ENCODE data around the gene ADARB2.

- TF ChIP-seq CTCF (IDR thresholded peaks at IDR 0.05) (no peak), POLR2A (IDR thresholded peaks at IDR 0.05) (no peak)
Observed at GRCh38 chr10:1579141-1579491, 158.2 kb downstream of the ADARB2 start.
